ENCODE results near the gene COA1.

Gene COA1

DNA sequence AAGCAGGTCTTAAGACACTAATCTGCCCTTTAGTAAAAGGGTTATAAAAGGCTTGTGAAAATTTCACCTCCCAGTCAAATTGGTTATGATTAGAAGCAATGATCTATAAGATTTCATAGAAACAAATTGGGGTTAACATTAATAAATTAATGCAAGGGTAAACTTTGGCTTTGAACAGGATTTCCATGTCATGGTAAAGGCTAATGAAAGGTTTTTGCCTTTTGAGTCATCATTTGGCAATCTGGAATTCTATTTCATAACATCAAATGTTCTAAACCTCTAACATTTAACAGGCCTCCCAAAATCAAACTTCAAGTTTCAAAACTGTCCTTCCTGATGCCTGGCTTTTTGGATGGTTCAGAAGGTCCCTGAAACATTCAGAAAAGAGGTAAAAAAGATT, 62.4 kb downstream of the COA1 start:
- H3K4me3 ChIP-seq (ENCODE audit: control insufficient read depth, low read depth, low read length): no peak overlapping the region
- TF ChIP-seq, protein P1, sequence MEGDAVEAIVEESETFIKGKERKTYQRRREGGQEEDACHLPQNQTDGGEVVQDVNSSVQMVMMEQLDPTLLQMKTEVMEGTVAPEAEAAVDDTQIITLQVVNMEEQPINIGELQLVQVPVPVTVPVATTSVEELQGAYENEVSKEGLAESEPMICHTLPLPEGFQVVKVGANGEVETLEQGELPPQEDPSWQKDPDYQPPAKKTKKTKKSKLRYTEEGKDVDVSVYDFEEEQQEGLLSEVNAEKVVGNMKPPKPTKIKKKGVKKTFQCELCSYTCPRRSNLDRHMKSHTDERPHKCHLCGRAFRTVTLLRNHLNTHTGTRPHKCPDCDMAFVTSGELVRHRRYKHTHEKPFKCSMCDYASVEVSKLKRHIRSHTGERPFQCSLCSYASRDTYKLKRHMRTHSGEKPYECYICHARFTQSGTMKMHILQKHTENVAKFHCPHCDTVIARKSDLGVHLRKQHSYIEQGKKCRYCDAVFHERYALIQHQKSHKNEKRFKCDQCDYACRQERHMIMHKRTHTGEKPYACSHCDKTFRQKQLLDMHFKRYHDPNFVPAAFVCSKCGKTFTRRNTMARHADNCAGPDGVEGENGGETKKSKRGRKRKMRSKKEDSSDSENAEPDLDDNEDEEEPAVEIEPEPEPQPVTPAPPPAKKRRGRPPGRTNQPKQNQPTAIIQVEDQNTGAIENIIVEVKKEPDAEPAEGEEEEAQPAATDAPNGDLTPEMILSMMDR (conservative IDR thresholded peaks at IDR 0.05; ENCODE audit: control insufficient read depth, insufficient read depth, low read depth, low read length): no peak
- peak; percentile 74 for DNase-seq (ENCODE audit: low read depth)

DNA sequence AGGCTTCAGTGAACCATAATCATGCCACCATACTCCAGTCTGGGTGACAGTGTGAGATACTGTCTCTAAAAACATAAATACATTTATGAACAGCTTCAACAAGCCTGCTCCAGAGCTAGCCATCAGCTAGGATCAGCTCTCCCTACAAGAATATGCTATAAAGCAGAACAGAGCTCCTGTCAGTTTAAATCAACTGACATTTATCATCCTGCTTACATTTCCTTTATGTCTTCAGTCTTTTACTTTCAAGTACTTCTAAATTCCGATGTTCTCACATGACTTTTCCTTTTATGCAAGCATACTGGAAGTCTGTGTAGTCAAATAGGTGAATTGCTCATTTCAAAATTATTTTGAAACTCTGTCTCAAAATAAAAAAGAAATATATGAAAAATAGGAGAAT, 64.6 kb downstream of the COA1 start:
- H3K4me3 ChIP-seq (ENCODE audit: control insufficient read depth, low read depth, low read length): no peak overlapping the region
- TF ChIP-seq, protein P1 (conservative IDR thresholded peaks at IDR 0.05; ENCODE audit: control insufficient read depth, insufficient read depth, low read depth, low read length): no peak
- no peak for DNase-seq (ENCODE audit: low read depth)

DNA sequence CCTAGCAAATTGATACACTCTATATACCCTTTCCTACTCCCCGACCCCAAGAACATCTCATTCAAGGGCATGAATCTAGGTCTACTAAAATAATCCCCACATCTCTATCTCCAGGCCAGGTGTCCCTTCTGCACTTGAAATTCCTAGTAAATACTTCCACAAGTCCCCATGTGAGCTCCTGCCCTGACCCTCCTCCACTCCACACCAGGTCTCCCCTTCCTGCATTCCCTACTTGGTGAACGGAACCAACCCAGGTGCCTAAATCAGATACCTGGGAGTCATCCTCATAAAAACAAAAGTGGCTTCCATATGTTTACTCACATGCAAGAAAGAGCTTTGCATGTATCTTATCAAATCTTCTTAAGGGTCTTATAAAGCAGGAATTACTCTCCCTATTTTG, 69.2 kb downstream of the COA1 start:
- TF ChIP-seq, protein P1 (conservative IDR thresholded peaks at IDR 0.05; ENCODE audit: control insufficient read depth, insufficient read depth, low read depth, low read length): no peak
- DNase-seq (ENCODE audit: low read depth): no peak
- no peak overlapping the region for H3K4me3 ChIP-seq (ENCODE audit: control insufficient read depth, low read depth, low read length)

DNA sequence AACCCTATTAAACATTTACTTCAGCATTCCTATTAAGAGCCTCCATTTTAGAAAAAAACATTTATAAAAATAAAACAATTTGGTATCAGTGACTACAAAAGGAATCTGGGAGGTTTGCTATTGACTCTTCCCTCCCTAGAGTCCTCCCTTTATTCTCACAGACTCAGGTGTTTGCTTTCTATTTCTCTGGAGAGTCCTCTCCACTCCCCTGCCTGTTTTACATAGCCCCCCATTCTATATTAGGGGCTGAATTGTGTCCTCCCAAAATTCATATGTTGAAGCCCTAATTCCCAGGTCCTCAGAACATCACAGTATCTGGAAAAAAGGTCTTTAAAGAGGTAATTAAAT, 69.8 kb downstream of the COA1 start:
- TF ChIP-seq, protein P1 (conservative IDR thresholded peaks at IDR 0.05; ENCODE audit: control insufficient read depth, insufficient read depth, low read depth, low read length): no peak
- H3K4me3 ChIP-seq (ENCODE audit: control insufficient read depth, low read depth, low read length): no peak overlapping the region
- DNase-seq (ENCODE audit: low read depth): no peak

DNA sequence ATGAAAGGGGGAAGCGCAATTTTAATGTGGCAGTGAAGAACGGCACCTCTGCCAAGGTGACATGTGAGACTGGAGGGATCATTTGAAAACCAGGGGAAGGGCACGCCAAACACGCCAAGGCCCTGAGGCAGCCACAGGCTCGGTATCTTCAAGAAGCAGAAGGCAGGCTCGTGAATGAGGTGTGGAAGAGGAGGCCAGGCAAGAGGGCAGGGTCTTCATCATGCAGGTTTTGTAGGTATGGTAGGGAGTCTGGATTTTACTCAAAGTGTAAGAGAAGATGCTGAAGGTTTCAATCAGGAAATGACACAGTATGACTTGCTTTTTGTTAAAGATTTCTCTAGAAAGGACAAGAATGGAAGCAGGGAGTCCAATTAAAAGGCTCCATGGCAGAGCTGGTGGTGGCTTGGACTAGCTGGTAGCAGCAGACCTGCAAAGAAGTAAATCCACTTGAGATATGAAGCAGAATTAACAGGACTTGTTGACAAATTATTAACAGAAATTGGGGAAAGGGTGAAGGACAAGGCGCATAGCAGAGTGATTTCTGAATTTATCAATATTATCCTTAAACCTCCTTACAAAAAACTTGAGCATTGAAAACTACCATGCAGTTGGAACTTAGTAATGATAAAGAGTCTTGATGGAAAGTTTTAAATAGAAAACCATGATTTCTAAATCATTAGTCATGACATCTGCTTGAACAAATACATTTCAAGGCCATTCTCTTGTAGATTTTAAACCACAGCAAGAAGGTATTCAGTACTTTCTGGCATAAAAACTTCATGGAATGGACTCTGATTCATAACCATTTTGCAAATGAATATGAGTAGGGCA, 70.4 kb downstream of the COA1 start:
- no peak overlapping the region for H3K4me3 ChIP-seq (ENCODE audit: control insufficient read depth, low read depth, low read length)
- TF ChIP-seq, protein P1 (conservative IDR thresholded peaks at IDR 0.05; ENCODE audit: control insufficient read depth, insufficient read depth, low read depth, low read length): no peak
- peak; percentile 88 for DNase-seq (ENCODE audit: low read depth)

DNA sequence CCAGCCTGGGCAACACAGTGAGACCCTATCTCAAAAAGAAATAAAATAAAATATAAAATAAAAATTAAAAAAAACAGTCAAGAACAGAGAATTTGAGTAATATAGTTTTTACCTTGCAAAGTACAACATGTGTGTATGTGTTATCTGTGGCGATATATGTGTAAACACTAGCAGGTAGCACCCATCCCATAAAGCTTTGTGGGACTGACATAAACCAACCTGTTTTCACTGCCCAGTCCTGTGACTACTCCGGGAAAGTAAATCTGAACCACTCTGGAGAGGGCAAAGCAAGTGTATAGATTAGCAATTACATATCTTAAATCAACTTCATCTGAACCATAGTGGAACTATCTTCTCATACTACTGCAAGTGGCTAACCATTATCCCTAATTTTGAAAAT, 72.3 kb downstream of the COA1 start:
- H3K4me3 ChIP-seq (ENCODE audit: control insufficient read depth, low read depth, low read length): no peak overlapping the region
- TF ChIP-seq, protein P1 (conservative IDR thresholded peaks at IDR 0.05; ENCODE audit: control insufficient read depth, insufficient read depth, low read depth, low read length): no peak
- DNase-seq (ENCODE audit: low read depth): no peak
